Caco-2 (cell line): ENCODE data around the gene EML5. TPM values are rescaled to one million over a fixed set of nuclear protein-coding genes. Genes with fewer than 3 reads are reported as not detected.

Experiments
- BruUV-seq: library from RNA; stranded (reverse); fragments of 400-500 nt; replicated peaks from 2 replicates; lab custom pipeline; 2021; lab: Mats Ljungman, UMichigan
- CTCF ChIA-PET: fragments of 300-600 bp; sonication (Branson Sonifier 250); formaldehyde crosslinking; loops from one replicate; lab custom pipeline; 2022; ENCODE audit warnings: antibody characterized with exemption; lab: Charles Lee
- POLR2A ChIA-PET: fragments of 300-600 bp; sonication (Branson Sonifier 250); formaldehyde crosslinking; loops from one replicate; lab custom pipeline; 2022; ENCODE audit warnings: antibody characterized with exemption; lab: Charles Lee
- DNase-seq, 2 experiments: peaks; one replicate each; pipeline versions ENCODE4 v3.0.0 to v3.0.0-alpha.2; 2020 to 2022
- H3K27me3 ChIP-seq: replicated peaks from 2 replicates; pipeline ENCODE4 v1.6.0; 2011; ENCODE audit warnings: low read length; ENCODE audit not compliant: control insufficient read depth, insufficient read depth
- H3K36me3 ChIP-seq: 2 replicates; pipeline ENCODE4 v1.5.1; 2011; ENCODE audit warnings: low read length; ENCODE audit not compliant: control insufficient read depth, insufficient read depth
- H3K4me1 ChIP-seq: fragments of 250-450 bp; sonication (Bioruptor Pico); 2 replicates; pipeline ENCODE4 v1.5.1; 2020; ENCODE audit warnings: mild to moderate bottlenecking
- H3K4me3 ChIP-seq: 2 replicates; pipeline ENCODE4 v1.5.1; 2011; ENCODE audit warnings: low read depth, mild to moderate bottlenecking, control low read depth, low read length
- H3K9me3 ChIP-seq: fragments of 250-450 bp; sonication (Bioruptor Pico); 2 replicates; pipeline ENCODE4 v1.5.1; 2020; ENCODE audit warnings: mild to moderate bottlenecking, moderate library complexity
- H3K27ac Mint-ChIP-seq: one replicate; pipeline ENCODE4 v1.8.0; 2022; ENCODE audit warnings: mixed read lengths; ENCODE audit not compliant: unreplicated experiment
- H3K27me3 Mint-ChIP-seq: one replicate; pipeline ENCODE4 v1.8.0; 2022; ENCODE audit warnings: mixed read lengths; ENCODE audit not compliant: insufficient read depth, unreplicated experiment
- H3K36me3 Mint-ChIP-seq: one replicate; pipeline ENCODE4 v1.8.0; 2022; ENCODE audit warnings: mild to moderate bottlenecking, mixed read lengths; ENCODE audit not compliant: insufficient read depth, unreplicated experiment
- H3K4me1 Mint-ChIP-seq: one replicate; pipeline ENCODE4 v1.8.0; 2022; ENCODE audit warnings: low read depth, mixed read lengths; ENCODE audit not compliant: unreplicated experiment
- H3K4me3 Mint-ChIP-seq: one replicate; pipeline ENCODE4 v1.8.0; 2022; ENCODE audit warnings: mild to moderate bottlenecking, moderate library complexity, mixed read lengths; ENCODE audit not compliant: unreplicated experiment
- H3K9me3 Mint-ChIP-seq: one replicate; pipeline ENCODE4 v1.8.0; 2022; ENCODE audit warnings: mixed read lengths; ENCODE audit not compliant: unreplicated experiment
- CTCF ChIP-seq, 2 experiments: fragments of 200-600 bp in 1 of 2; IDR thresholded peaks; 1 replicate in 1 of 2; 2 replicates in 1 of 2; pipeline versions ENCODE4 v1.5.1 to v1.8.0; 2011 to 2022; ENCODE audit warnings: antibody characterized with exemption in 1 of 2, control low read depth in 1 of 2, inconsistent platforms in 1 of 2, low read depth in 1 of 2, low read length in 1 of 2, mild to moderate bottlenecking in 1 of 2, moderate library complexity in 1 of 2; ENCODE audit not compliant: insufficient read depth in 1 of 2, severe bottlenecking in 1 of 2, unreplicated experiment in 1 of 2
- intact Hi-C: fragments of 100-400 bp; cut with micrococcal nuclease; formaldehyde crosslinking; loops from one replicate; pipeline ENCODE4 v1.10.0; 2022; ENCODE audit not compliant: unreplicated experiment
- total RNA-seq: library from RNA; stranded (reverse); gene quantifications from 2 replicates; pipeline ENCODE4 v1.2.3, GENCODE V29; 2022

EML5 gene
- total RNA-seq, 1 experiment from 2014 or later, result 0.11 TPM

DNA sequence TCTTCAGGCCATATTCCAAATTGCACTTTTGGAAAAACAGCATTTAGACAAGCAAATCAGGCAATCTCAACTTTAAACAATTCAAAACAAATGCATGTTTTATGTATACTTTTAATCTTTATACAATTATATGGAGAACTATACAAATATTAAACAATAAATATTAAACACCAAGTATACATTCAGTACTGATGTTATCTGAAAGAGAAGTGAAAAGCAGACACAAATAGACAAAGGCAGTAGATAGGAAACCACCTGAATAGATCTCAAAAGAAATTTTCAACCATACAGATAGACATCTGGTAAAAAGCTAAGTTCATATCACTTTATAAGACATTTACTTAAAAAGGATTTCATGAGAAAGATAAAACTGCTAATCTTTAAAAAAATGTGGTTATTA is 164.7 kb downstream of the EML5 start:
- Mint-ChIP-seq H3K36me3 (no peaks in the 10 kb centered on the region), H3K4me3 (no peak overlapping the region), H3K27me3 (no peaks in the 10 kb centered on the region), H3K4me1 (no peaks in the 10 kb centered on the region), H3K27ac (no peak overlapping the region), H3K9me3 (no peaks in the 10 kb centered on the region)
- TF ChIP-seq CTCF (IDR thresholded peaks at IDR 0.05; ENCODE audit: insufficient read depth in 1 of 2, low read depth in 1 of 2, low read length in 1 of 2, severe bottlenecking in 1 of 2, unreplicated experiment in 1 of 2), result no peak
- ChIA-PET POLR2A (no interaction called here), CTCF (no interaction called here)
- H3K36me3 ChIP-seq, result no peaks in the 10 kb centered on the region
- DNase-seq, result no peak
- intact Hi-C loops, result no loop called here
- no peaks in the 10 kb centered on the region for H3K9me3 ChIP-seq
- H3K4me3 ChIP-seq, result no peak overlapping the region
- no peaks in the 10 kb centered on the region for H3K27me3 ChIP-seq
- no TSS peak for BruUV-seq
- H3K4me1 ChIP-seq, result peaks cover 4% of the 10 kb centered on the region; the same call in 1 of the 2 replicates

DNA sequence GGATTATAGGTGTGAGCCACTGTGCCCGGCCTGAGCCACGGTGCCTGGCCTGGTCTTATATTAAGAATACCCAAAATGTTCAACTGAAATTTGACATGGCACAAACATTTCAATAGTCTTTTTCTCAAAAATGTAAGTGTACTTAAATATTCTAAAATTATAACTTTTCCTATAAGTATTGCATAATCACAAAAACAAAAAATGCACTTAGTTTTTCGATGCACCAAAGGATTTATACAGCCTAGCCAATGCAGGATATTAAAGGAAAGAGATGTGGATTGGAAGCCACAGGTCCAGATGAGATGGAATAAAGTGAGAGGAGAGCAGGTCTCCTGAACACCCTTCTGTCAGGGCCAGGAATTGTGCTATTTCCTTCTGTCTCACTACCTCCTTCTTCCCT is 167.1 kb downstream of the EML5 start:
- POLR2A ChIA-PET, result no interaction called here
- no peak overlapping the region for H3K27ac Mint-ChIP-seq
- Histone ChIP-seq H3K27me3 (no peaks in the 10 kb centered on the region), H3K4me3 (no peak overlapping the region), H3K4me1 (peaks cover 4% of the 10 kb centered on the region; the same call in 1 of the 2 replicates), H3K9me3 (no peaks in the 10 kb centered on the region), H3K36me3 (no peaks in the 10 kb centered on the region)
- no peaks in the 10 kb centered on the region for H3K9me3 Mint-ChIP-seq
- intact Hi-C loops, result no loop called here
- CTCF ChIA-PET, result no interaction called here
- H3K4me3 Mint-ChIP-seq, result no peak overlapping the region
- no peaks in the 10 kb centered on the region for H3K27me3 Mint-ChIP-seq
- no peak for DNase-seq
- H3K36me3 Mint-ChIP-seq, result no peaks in the 10 kb centered on the region
- H3K4me1 Mint-ChIP-seq, result no peaks in the 10 kb centered on the region
- BruUV-seq, result no TSS peak
- TF ChIP-seq CTCF (IDR thresholded peaks at IDR 0.05; ENCODE audit: insufficient read depth in 1 of 2, low read depth in 1 of 2, low read length in 1 of 2, severe bottlenecking in 1 of 2, unreplicated experiment in 1 of 2), result no peak

- H3K4me3 Mint-ChIP-seq, result no peak overlapping the region
- Histone ChIP-seq H3K27me3 (no peaks in the 10 kb centered on the region), H3K4me1 (peaks cover 11% of the 10 kb centered on the region), H3K4me3 (no peak overlapping the region), H3K36me3 (no peaks in the 10 kb centered on the region), H3K9me3 (no peaks in the 10 kb centered on the region)
- H3K36me3 Mint-ChIP-seq, result peaks cover 7% of the 10 kb centered on the region
- H3K9me3 Mint-ChIP-seq, result no peaks in the 10 kb centered on the region
- intact Hi-C loops, result no loop called here
- no TSS peak for BruUV-seq
- H3K27me3 Mint-ChIP-seq, result no peaks in the 10 kb centered on the region
- no peak overlapping the region for H3K27ac Mint-ChIP-seq
- POLR2A ChIA-PET, result no interaction called here
- no peak for DNase-seq
- no peak for TF ChIP-seq CTCF (IDR thresholded peaks at IDR 0.05; ENCODE audit: insufficient read depth in 1 of 2, low read depth in 1 of 2, low read length in 1 of 2, severe bottlenecking in 1 of 2, unreplicated experiment in 1 of 2)
- peaks cover 10% of the 10 kb centered on the region for H3K4me1 Mint-ChIP-seq
- CTCF ChIA-PET, result no interaction called here
These were observed 171.7 kb downstream of the EML5 start for GRCh38 chr14:88621100-88621499.
